ENCODE measurements around the gene GLUL. TPM values are rescaled to one million over a fixed set of nuclear protein-coding genes. Genes with fewer than 3 reads are reported as not detected.
"Not testable (repeated sequence)": the region's sequence is repeated elsewhere in the genome, so short reads cannot be mapped to it uniquely, and the experiment has no call there.

Gene GLUL
- total RNA-seq, 4 donors from 2014 or later, result 1,653 to 2,736 (median 2,263) TPM

GRCh38 chr1:182380199-182380598, 11.4 kb downstream of the GLUL start:
- TF ChIP-seq CTCF (IDR thresholded peaks at IDR 0.05) (no peak), POLR2A (IDR thresholded peaks at IDR 0.05) (no peak)
- intact Hi-C loops (cut with DNase I), result no loop called here
- no peaks in the 10 kb centered on the region for H3K27me3 ChIP-seq
- 85 to 89% methylated on average over 4 of the region's 4 CpGs for WGBS, 2 donors
- H3K4me3 ChIP-seq (replicated peaks in 1 of 3), result no peak overlapping the region
- H3K27ac ChIP-seq, result peak overlapping the region in 1 of 3 donors; percentile 15
- no peak for DNase-seq
- peaks cover 30 to 34% of the 10 kb centered on the region in 2 donors for H3K36me3 ChIP-seq
- no peaks in the 10 kb centered on the region for H3K9me3 ChIP-seq
- H3K4me1 ChIP-seq, result peaks cover 11 to 21% of the 10 kb centered on the region in 2 donors

GRCh38 chr1:182379781-182380180, 11.8 kb downstream of the GLUL start:
- peak in 1 of 2 donors; percentile 9 for DNase-seq
- H3K4me3 ChIP-seq (replicated peaks in 1 of 3); H3K27me3 ChIP-seq; intact Hi-C loops (cut with DNase I); H3K9me3 ChIP-seq: not testable (repeated sequence)
- Histone ChIP-seq H3K4me1 (peaks cover 7 to 17% of the 10 kb centered on the region in 2 donors), H3K27ac (peak overlapping the region in 1 of 3 donors; percentile 15), H3K36me3 (peaks cover 26 to 30% of the 10 kb centered on the region in 2 donors)
- 91 to 96% methylated on average over 7 of the region's 7 CpGs for WGBS, 2 donors

GRCh38 chr1:182376936-182377574, 14.5 kb downstream of the GLUL start:
- DNase-seq, result no peak
- TF ChIP-seq CTCF (IDR thresholded peaks at IDR 0.05) (no peak), POLR2A (IDR thresholded peaks at IDR 0.05) (no peak)

GRCh38 chr1:182374101-182374834, 17.3 kb downstream of the GLUL start:
- H3K36me3 ChIP-seq, result no peaks in the 10 kb centered on the region
- 49 to 50% methylated on average over 5 of the region's 5 CpGs for WGBS, 2 donors
- H3K4me1 ChIP-seq, result no peaks in the 10 kb centered on the region
- H3K9me3 ChIP-seq, result no peaks in the 10 kb centered on the region
- H3K27me3 ChIP-seq, result no peaks in the 10 kb centered on the region
- DNase-seq, result peak; percentile 37 to 57
- H3K27ac ChIP-seq, result peak overlapping the region in 1 of 3 donors; percentile 37
- no peak overlapping the region for H3K4me3 ChIP-seq (replicated peaks in 1 of 3)
- intact Hi-C loops (cut with DNase I), result no loop called here
- TF ChIP-seq POLR2A (IDR thresholded peaks at IDR 0.05) (no peak), CTCF (IDR thresholded peaks at IDR 0.05) (no peak)

More at GRCh38 chr1:182376936-182377574, 14.5 kb downstream of the GLUL start:
- Histone ChIP-seq H3K27ac (no peak overlapping the region), H3K4me3 (replicated peaks in 1 of 3) (no peak overlapping the region), H3K4me1 (no peaks in the 10 kb centered on the region), H3K36me3 (peaks cover 0 to 3% of the 10 kb centered on the region in 2 donors), H3K27me3 (no peaks in the 10 kb centered on the region), H3K9me3 (no peaks in the 10 kb centered on the region)
- intact Hi-C loops (cut with DNase I), result no loop called here

GRCh38 chr1:182370532-182370931, 21.1 kb downstream of the GLUL start:
- DNase-seq, result no peak
- H3K4me1 ChIP-seq, result peaks cover 3 to 4% of the 10 kb centered on the region in 2 donors
- TF ChIP-seq CTCF (IDR thresholded peaks at IDR 0.05) (no peak), POLR2A (IDR thresholded peaks at IDR 0.05) (no peak)
- WGBS, 2 donors, result 64 to 80% methylated on average over 3 of the region's 3 CpGs
- no peak overlapping the region for H3K4me3 ChIP-seq (replicated peaks in 1 of 3)
- intact Hi-C loops (cut with DNase I), result no loop called here
- H3K27ac ChIP-seq, result no peak overlapping the region
- H3K27me3 ChIP-seq, result no peaks in the 10 kb centered on the region
- H3K9me3 ChIP-seq, result no peaks in the 10 kb centered on the region
- no peaks in the 10 kb centered on the region for H3K36me3 ChIP-seq
